Glutamatergic neuron (in vitro differentiated cells): Measurements from ENCODE around the gene SRPK2. TPM values are rescaled to one million over a fixed set of nuclear protein-coding genes. Genes with fewer than 3 reads are reported as not detected.

Experiments
- DNase-seq: peaks from one replicate; pipeline ENCODE4 v3.0.0; 2022
- H3K27ac Mint-ChIP-seq: one replicate; pipeline ENCODE4 v1.8.0; 2020; ENCODE audit warnings: mild to moderate bottlenecking, mixed read lengths, inconsistent platforms; ENCODE audit not compliant: unreplicated experiment
- H3K27me3 Mint-ChIP-seq: one replicate; pipeline ENCODE4 v1.8.0; 2020; ENCODE audit warnings: mild to moderate bottlenecking, moderate library complexity, mixed read lengths, inconsistent platforms; ENCODE audit not compliant: unreplicated experiment
- H3K36me3 Mint-ChIP-seq: one replicate; pipeline ENCODE4 v1.8.0; 2020; ENCODE audit warnings: mild to moderate bottlenecking, mixed read lengths, inconsistent platforms; ENCODE audit not compliant: unreplicated experiment
- H3K4me1 Mint-ChIP-seq: one replicate; pipeline ENCODE4 v1.8.0; 2020; ENCODE audit warnings: mild to moderate bottlenecking, low read depth, mixed read lengths, inconsistent platforms; ENCODE audit not compliant: unreplicated experiment
- H3K4me3 Mint-ChIP-seq: one replicate; pipeline ENCODE4 v1.8.0; 2020; ENCODE audit warnings: mild to moderate bottlenecking, mixed read lengths, inconsistent platforms; ENCODE audit not compliant: unreplicated experiment
- H3K9me3 Mint-ChIP-seq: one replicate; pipeline ENCODE4 v1.8.0; 2020; ENCODE audit warnings: mild to moderate bottlenecking, moderate library complexity, mixed read lengths, inconsistent platforms; ENCODE audit not compliant: unreplicated experiment
- total RNA-seq: library from RNA; stranded (reverse); fragmentation: NEBNext Ultra II Directional; extraction: Animal tissue kit (Norgen Biotek cat#: 25700); gene quantifications from one replicate; pipeline ENCODE4 v1.2.1, GENCODE V29; 2021; ENCODE audit not compliant: unreplicated experiment
- TF ChIP-seq, protein P1 (sequence below): fragments of 200-600 bp; sonication (generic); IDR thresholded peaks from one replicate; pipeline ENCODE4 v1.5.0; 2021; ENCODE audit not compliant: partially characterized antibody, unreplicated experiment

Gene SRPK2
- total RNA-seq, 1 donor from 2014 or later: 131 TPM

GRCh38 chr7:105389088-105389650 lies 448 bp upstream of the SRPK2 start:
- H3K4me1 Mint-ChIP-seq: peaks cover 3% of the 10 kb centered on the region
- peak overlapping the region; percentile 40 for H3K27ac Mint-ChIP-seq
- peaks cover 8% of the 10 kb centered on the region for H3K9me3 Mint-ChIP-seq
- peak; percentile 68 for DNase-seq
- TF ChIP-seq, protein P1, sequence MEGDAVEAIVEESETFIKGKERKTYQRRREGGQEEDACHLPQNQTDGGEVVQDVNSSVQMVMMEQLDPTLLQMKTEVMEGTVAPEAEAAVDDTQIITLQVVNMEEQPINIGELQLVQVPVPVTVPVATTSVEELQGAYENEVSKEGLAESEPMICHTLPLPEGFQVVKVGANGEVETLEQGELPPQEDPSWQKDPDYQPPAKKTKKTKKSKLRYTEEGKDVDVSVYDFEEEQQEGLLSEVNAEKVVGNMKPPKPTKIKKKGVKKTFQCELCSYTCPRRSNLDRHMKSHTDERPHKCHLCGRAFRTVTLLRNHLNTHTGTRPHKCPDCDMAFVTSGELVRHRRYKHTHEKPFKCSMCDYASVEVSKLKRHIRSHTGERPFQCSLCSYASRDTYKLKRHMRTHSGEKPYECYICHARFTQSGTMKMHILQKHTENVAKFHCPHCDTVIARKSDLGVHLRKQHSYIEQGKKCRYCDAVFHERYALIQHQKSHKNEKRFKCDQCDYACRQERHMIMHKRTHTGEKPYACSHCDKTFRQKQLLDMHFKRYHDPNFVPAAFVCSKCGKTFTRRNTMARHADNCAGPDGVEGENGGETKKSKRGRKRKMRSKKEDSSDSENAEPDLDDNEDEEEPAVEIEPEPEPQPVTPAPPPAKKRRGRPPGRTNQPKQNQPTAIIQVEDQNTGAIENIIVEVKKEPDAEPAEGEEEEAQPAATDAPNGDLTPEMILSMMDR: no peak
- H3K36me3 Mint-ChIP-seq: no peaks in the 10 kb centered on the region
- peak overlapping the region; percentile 92 for H3K4me3 Mint-ChIP-seq
- H3K27me3 Mint-ChIP-seq: peaks cover 9% of the 10 kb centered on the region

GRCh38 chr7:105387508-105388355 lies 989 bp downstream of the SRPK2 start:
- H3K27me3 Mint-ChIP-seq: peaks cover 9% of the 10 kb centered on the region
- peak; percentile 72 for DNase-seq
- peaks cover 3% of the 10 kb centered on the region for H3K4me1 Mint-ChIP-seq

GRCh38 chr7:105377903-105378302 lies 10.8 kb downstream of the SRPK2 start:
- no peak overlapping the region for H3K27ac Mint-ChIP-seq
- no peak overlapping the region for H3K4me3 Mint-ChIP-seq
- H3K36me3 Mint-ChIP-seq: no peaks in the 10 kb centered on the region
- TF ChIP-seq, protein P1: no peak
- H3K9me3 Mint-ChIP-seq: no peaks in the 10 kb centered on the region
- DNase-seq: no peak
- no peaks in the 10 kb centered on the region for H3K27me3 Mint-ChIP-seq
- H3K4me1 Mint-ChIP-seq: no peaks in the 10 kb centered on the region

More at GRCh38 chr7:105387508-105388355, 989 bp downstream of the SRPK2 start:
- no peaks in the 10 kb centered on the region for H3K36me3 Mint-ChIP-seq
- TF ChIP-seq, protein P1: no peak
- H3K9me3 Mint-ChIP-seq: peaks cover 8% of the 10 kb centered on the region
- peak overlapping the region; percentile 78 for H3K27ac Mint-ChIP-seq
- H3K4me3 Mint-ChIP-seq: peak overlapping the region; percentile 98

DNA sequence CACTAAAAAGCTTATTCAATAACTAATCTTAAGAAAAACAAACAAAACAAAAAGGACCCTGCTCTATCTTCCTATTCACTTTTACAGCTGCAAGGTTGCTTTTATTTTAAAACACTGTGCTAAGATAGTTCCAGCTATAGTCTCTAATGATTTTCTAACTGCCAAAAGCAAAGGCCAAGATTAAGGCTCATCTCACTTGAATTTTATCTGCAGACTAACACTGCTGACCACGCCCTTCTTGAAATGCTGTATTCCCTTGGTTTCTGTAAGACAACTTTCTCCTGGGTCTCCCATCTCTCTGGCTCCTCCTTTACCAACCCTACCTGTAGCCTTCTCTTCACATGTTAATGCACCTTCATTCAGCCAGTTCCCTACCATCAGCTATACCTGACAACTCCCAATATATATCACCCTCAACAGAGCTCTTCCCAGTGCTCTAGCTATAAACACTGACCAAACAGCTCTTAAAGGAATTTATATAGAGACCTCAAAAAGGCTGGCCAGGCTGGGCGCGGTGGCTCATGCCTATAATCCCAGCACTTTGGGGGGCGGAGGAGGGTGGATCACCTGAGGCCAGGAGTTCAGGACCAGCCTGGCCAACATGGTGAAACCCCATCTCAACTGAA lies 11.7 kb downstream of the SRPK2 start:
- Mint-ChIP-seq H3K4me1 (no peaks in the 10 kb centered on the region), H3K4me3 (no peak overlapping the region), H3K36me3 (no peaks in the 10 kb centered on the region), H3K27me3 (no peaks in the 10 kb centered on the region), H3K27ac (no peak overlapping the region), H3K9me3 (no peaks in the 10 kb centered on the region)
- no peak for DNase-seq
- TF ChIP-seq, protein P1: no peak

DNA sequence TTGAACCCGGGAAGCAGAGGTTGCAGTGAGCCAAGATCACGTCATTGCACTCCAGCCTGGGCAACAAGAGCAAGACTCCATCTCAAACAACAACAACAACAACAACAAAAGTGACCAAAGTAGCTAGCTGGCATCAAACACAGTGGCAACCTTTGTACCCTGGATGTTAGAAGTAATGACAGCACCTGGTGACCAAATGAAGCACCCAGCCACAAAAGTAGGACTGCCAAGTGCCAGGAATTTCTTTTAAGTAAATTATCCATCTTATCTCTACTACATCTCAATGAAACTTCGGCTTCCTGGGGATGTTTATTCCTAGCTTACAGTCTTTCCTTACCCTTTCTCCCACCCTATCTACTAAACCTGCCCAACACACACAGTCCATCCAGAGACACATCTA lies 18.8 kb downstream of the SRPK2 start:
- DNase-seq: no peak
- H3K4me1 Mint-ChIP-seq: no peaks in the 10 kb centered on the region
- H3K27me3 Mint-ChIP-seq: no peaks in the 10 kb centered on the region
- no peaks in the 10 kb centered on the region for H3K36me3 Mint-ChIP-seq
- H3K4me3 Mint-ChIP-seq: no peak overlapping the region
- H3K27ac Mint-ChIP-seq: no peak overlapping the region
- TF ChIP-seq, protein P1: no peak
- H3K9me3 Mint-ChIP-seq: no peaks in the 10 kb centered on the region
